DMS53 treated with DMSO at 0.1 percent for 48 hours (cell line): Measurements from ENCODE around the gene MTARC1.

Source experiments
- DNase-seq: peaks from one replicate; lab custom pipeline; 2025; ENCODE audit not compliant: unreplicated experiment; lab: John Stamatoyannopoulos, UW

The MTARC1 gene

GRCh38 chr1:220769205-220769604, 17.5 kb upstream of the MTARC1 start:
- no peak for DNase-seq

GRCh38 chr1:220770245-220770913, 16.3 kb upstream of the MTARC1 start:
- DNase-seq, result no peak

DNA sequence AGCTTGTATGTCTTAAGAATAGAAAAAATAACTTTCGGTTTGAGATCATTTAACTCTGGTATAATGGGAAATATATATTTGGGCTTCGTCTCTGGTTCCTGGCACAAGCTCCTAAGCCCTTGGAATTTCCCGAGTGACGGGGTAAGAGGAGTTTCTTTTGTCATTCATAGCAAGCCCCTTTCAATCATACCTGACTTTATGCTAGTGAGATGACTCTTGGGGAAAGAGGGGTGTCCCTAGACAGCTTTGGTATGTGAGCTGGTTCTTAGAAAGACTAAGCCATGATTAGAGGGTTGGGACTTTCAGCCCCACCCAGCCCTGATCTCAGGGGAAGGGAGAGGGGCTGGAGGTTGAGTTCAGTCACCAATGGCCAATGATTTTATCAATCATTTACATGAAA, 13.9 kb upstream of the MTARC1 start:
- DNase-seq, result no peak

DNA sequence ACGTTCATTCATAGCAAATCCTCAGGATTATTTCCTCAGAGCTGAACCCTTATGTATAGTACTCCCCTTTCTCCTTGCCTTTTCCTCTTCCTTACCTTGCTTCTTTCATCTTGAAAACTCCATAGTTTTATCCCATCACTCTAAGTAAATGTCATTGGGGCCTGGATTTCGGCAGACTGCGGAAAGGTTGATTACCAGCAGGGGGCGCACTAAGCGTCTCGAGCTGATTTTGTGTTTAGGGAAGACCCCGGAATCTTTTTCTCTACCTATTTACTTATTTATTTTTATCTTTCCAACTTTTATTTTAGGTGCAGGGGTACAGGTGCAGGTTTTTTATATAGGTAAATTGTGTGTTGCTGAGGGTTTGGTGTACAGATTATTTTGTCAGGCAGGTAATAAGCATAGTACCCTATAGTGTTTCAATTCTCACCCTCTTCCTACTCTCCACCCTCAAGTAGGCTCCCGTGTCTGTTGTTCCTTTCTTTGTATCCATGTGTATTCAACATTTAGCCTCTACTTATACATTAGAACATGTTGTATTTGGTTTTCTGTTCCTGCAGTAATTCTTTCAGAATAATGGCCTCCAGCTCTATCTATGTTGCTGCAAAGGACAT, 11.4 kb upstream of the MTARC1 start:
- peak; percentile 29 for DNase-seq

DNA sequence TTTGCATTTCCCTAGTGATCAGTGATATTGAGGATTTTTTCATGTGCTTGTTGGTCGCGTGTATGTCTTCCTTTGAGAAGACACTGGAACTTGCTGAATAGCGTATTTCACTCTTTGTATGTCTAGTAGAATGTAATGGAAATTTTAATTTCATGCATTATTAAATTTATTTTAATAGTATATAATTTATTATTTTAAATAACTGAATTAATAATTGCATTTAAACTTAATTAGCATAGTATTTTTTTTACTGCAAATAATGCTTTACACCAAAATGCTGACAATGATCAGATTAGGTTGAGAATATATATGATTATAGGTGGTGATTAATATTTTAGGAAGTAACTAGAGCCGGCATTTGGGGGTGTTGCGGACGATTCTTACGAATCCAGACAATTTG, 10.5 kb upstream of the MTARC1 start:
- no peak for DNase-seq

DNA sequence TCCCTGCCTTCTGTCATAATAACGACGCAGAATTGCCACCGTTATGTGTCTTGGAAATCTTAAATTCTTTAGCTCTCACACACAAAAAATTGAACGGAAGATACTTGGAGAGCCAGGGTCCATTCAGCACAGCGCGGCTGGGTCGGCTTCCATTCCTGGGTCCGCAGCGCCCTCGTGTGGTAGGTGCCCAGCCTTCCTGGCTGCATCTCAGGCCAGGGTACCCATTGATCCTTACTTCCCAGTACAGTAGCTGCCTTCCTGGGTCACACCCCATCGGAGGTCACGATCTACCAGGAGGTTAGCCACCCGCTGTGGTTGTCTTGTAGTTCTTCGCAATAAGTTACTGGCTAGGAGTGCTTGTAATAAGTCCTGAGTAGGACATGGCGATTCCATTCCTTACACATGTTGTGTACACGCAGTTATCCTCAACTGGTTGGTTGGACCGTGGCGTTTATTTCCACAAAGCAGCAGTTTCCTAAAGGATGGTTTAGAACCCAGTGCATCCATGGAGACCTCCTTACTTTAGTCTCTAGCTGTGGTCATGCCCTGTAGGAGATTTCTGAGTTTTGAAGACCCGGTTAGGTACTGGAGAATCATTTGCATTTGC, 9.9 kb upstream of the MTARC1 start:
- DNase-seq, result peak; percentile 77

- no peak for DNase-seq
Observed at GRCh38 chr1:220783453-220783852, 3.3 kb upstream of the MTARC1 start.

GRCh38 chr1:220784751-220785150, 2.0 kb upstream of the MTARC1 start:
- DNase-seq, result no peak

DNA sequence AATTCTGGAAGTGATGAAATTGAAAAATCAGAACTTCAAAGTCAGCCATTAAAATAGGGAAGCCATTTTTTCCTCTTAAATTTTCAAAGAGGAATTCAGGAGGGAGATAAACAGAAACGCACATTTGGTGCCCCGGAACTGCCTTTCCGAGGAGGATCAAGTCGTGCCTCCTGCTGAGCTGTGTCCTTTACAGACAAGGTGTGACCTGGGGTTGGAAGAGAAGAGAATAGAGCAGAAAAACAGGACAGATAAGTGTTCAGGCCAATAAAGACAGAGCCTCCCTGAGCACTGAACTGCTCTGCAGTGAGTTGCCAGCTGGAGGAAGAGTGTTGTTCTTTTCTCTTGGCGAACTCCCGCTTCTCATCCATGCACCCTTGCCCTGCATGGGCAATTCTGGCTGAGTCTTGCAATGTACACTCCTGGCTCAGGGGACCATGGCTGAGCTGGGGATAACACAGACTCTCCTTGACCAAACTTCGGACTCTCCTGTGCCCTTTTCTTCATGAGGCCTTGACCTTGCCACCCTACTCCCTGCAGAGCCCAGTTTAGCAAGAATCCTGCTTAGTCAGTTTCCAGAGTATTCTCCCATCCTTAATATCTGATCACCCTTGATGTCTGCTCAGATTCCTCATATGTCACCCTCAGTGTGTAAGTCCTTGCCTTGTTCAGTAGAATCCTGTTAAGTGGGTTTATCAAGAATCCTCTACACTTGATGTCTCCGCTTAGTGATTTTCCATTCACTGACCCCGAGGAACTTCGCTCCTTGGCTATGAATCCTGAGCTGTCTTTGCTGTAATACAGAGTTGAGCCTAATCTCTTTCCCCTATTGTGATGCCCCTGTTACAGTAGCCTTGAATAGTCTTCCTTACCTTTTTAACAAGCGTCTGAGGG, 1.3 kb upstream of the MTARC1 start:
- no peak for DNase-seq

DNA sequence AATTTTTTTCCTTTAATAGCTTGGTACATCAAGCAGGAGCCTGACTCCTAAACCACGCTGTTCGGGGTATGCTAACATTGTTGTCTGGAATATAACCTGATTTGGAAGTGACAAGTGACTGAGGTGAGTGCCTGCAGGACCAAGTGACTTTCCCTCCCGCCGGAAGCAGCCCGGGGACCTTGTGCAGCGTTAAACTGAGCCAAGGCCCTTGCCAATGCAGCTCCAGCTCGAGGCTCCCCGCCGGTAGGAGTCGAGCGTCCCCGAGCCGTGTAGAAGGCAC, 716 bp upstream of the MTARC1 start:
- DNase-seq, result no peak

DNA sequence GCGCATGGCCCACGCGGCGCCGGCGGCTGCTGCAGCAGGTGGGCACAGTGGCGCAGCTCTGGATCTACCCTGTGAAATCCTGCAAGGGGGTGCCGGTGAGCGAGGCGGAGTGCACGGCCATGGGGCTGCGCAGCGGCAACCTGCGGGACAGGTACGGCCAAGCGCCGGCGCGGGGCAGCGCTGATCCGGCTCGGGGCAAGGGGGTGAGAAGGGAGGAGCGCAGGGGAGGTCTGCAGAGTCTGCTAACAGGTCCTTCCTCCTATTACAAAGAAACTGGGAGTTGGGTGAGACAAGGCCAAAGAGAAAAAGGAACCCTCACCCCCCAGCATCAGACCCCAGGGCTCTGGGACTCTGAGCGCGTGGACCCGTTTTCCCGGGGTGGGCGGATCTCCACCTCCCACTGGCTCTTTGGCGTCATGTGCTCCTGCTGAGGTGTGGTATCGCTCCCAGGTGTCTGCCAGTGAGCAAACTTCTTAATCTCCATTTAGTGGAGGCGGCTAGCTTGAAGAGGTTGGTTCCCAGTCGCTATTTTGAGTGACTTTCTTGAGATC, 431 bp downstream of the MTARC1 start:
- peak; percentile 75 for DNase-seq

- DNase-seq, result no peak
Observed at GRCh38 chr1:220788900-220789299, 2.2 kb downstream of the MTARC1 start.

GRCh38 chr1:220789532-220790147, 2.9 kb downstream of the MTARC1 start:
- no peak for DNase-seq

- DNase-seq, result no peak
Observed at GRCh38 chr1:220791285-220791684, 4.6 kb downstream of the MTARC1 start.

DNA sequence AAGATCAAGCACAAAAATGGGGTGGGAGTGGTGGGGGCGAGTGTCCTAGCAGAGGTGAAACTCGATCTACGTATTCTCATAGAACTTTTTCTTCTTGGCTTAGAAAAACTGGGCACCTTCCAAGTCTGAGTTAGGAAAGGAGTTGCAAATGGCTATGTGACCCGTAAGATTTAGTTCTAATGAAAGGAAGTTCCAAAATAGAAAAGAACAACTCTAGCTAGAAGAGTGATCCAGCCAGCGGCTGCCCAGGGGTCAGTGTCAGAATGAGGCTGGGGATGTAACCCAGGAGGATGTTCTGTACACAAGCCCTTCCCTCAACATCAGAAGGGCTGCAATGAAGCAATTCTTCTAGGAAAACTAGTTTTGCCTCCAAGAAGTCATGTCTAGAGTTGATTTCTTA, 5.2 kb downstream of the MTARC1 start:
- DNase-seq, result no peak

DNA sequence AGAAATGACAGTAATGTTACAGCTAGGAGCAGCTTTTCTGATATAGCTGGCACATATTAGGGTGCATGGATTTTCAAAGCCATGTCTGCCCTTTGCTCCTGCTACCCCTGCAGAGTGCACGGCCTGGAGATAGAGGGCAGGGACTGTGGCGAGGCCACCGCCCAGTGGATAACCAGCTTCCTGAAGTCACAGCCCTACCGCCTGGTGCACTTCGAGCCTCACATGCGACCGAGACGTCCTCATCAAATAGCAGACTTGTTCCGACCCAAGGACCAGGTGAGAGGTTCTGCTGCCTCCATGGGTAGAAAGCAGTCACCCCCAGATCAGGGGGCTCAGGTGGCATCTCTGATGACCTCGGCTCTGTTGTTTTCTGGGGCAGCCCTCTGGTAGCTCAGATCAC, 9.8 kb downstream of the MTARC1 start:
- no peak for DNase-seq

DNA sequence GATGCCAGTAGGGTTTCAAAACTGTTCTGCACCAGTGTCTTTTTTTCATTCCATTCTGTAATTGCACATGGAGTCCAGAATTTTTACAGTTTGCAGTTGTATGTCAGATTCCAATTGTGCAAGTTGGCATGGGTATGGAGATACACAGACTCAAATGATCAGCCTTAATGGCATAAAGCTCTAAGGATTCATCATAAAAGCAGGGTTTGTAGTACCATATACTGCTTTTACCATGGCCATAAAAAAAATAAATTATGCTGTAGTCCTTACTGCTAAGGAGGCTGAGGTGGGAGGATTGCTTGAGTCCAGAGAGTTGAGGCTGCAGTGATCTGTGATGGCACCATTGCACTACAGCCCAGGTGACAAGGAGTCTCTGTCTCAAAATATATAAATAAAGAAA, 10.3 kb downstream of the MTARC1 start:
- DNase-seq, result no peak

DNA sequence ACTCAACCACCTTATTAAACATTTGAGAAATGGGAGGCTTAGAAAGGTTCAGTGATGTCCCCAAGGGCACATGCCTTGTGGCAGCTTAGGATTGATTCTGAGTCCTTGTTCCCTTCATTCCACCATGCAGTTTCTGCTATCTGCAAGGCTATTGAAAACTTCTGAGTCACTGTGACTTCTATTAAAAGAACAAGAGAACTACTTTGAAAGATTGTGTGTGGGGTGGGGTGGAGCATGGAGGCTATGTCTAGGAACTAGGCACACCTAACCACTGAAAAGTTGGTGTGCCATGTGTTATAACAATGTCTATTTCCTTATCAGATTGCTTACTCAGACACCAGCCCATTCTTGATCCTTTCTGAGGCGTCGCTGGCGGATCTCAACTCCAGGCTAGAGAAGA, 10.8 kb downstream of the MTARC1 start:
- no peak for DNase-seq

DNA sequence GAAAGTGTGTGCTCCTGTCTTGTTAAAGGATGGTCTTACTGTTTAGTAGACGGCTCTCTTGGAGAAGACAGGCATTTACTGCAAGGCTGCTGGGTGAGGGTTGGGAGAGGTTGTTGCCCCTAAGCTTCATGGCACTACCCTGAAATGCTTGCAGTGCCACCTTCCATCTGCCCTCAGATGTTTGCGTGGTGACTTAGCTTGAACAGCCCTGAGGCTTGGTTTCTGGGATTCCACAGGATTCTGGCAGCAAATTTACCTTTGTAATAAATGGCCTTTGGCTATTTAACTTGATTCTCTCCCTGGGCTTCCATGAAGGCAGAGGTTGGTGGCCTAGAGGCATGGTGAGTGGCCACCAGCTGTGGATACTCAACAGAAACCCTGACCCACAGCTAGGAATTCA, 11.6 kb downstream of the MTARC1 start:
- DNase-seq, result no peak

DNA sequence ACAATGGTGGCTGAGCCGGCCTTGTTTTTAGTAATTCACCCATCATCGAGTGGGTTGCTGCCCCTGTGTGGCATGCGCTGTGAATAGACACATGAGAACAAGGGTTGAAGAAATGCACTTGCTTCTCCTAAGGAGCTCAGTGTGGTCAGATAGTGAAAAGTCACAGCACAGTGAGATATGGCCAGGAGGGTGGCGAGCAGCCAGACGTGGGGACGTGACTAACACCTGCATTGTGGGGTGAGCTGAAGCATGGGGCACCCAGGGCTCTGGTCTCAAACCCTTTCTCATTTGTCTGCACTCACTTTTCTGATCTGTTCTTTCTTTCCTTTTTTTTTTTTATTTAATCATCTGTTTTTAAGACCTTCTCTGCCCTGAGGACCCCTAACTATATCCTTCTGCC, 13.5 kb downstream of the MTARC1 start:
- DNase-seq, result no peak
